SK-N-SH (cell line): ENCODE results near the gene AKT2. TPM values are rescaled to one million over a fixed set of nuclear protein-coding genes. Genes with fewer than 3 reads are reported as not detected.
A peak's percentile ranks its signal among the peaks of the same experiment; 100 is the strongest.

ENCODE experiments used
- CTCF ChIA-PET: fragments of 300-600, 350-600 bp; formaldehyde crosslinking; extraction: SDS; loops from one replicate; lab custom pipeline; 2021; lab: Yijun Ruan, JAX
- POLR2A ChIA-PET: fragments of 350-600 bp; sonication (Branson Sonifier 250); formaldehyde crosslinking; extraction: SDS; loops from one replicate; lab custom pipeline; 2020; ENCODE audit warnings: antibody characterized with exemption, inconsistent platforms; lab: Yijun Ruan, JAX
- DNase-seq: peaks from one replicate; pipeline ENCODE4 v3.0.0; 2012
- H2AFZ ChIP-seq: fragments of 200-600 bp; sonication (generic); 2 replicates; pipeline ENCODE4 v1.8.1; 2016; ENCODE audit warnings: antibody characterized with exemption, mild to moderate bottlenecking, low read depth
- H3F3A ChIP-seq: fragments of 200-600 bp; sonication (generic); replicated peaks from 2 replicates; pipeline ENCODE3; 2016; ENCODE audit warnings: antibody characterized with exemption, mild to moderate bottlenecking; ENCODE audit not compliant: insufficient read depth
- H3K27ac ChIP-seq, 2 experiments: fragments of 200-500 bp in 1 of 2; fragments of 200-600 bp in 1 of 2; sonication (Bioruptor generic) in 1 of 2; sonication (generic), shearing (Covaris generic) in 1 of 2; 2 replicates each; pipeline versions ENCODE4 v1.5.1 to v1.6.1; 2014 to 2016; ENCODE audit warnings: low read depth in 2 of 2, inconsistent platforms in 1 of 2, low read length in 1 of 2, mild to moderate bottlenecking in 1 of 2, mixed read lengths in 1 of 2
- H3K27me3 ChIP-seq: fragments of 200-600 bp; sonication (generic), shearing (Covaris generic); 2 replicates; pipeline ENCODE4 v1.6.1; 2016; ENCODE audit warnings: mixed run types; ENCODE audit not compliant: insufficient read depth
- H3K36me3 ChIP-seq, 2 experiments: fragments of 200-500 bp in 1 of 2; fragments of 200-600 bp in 1 of 2; sonication (Bioruptor generic) in 1 of 2; sonication (generic) in 1 of 2; replicated peaks in 1 of 2; 2 replicates each; pipeline versions ENCODE3 to v1.5.1; 2014 to 2016; ENCODE audit warnings: low read length in 1 of 2, mild to moderate bottlenecking in 1 of 2; ENCODE audit not compliant: insufficient read depth in 2 of 2, control insufficient read depth in 1 of 2
- H3K4me1 ChIP-seq, 2 experiments: fragments of 200-500 bp in 1 of 2; fragments of 200-600 bp in 1 of 2; sonication (Bioruptor generic) in 1 of 2; sonication (generic), shearing (Covaris generic) in 1 of 2; 2 replicates each; pipeline versions ENCODE4 v1.5.1 to v1.6.1; 2014 to 2016; ENCODE audit warnings: low read depth in 1 of 2, low read length in 1 of 2, mixed run types in 1 of 2; ENCODE audit not compliant: insufficient read depth in 2 of 2, control insufficient read depth in 1 of 2
- H3K4me2 ChIP-seq: fragments of 200-600 bp; sonication (generic), shearing (Covaris generic); 2 replicates; pipeline ENCODE4 v1.6.1; 2017; ENCODE audit warnings: mixed run types
- H3K4me3 ChIP-seq, 2 experiments: fragments of 200-500 bp in 1 of 2; fragments of 200-600 bp in 1 of 2; sonication (Bioruptor generic) in 1 of 2; sonication (generic), shearing (Covaris generic) in 1 of 2; 2 replicates each; pipeline versions ENCODE4 v1.5.1 to v1.8.1; 2014 to 2016; ENCODE audit warnings: low read depth in 2 of 2, inconsistent platforms in 1 of 2, low read length in 1 of 2, mild to moderate bottlenecking in 1 of 2, mixed read lengths in 1 of 2, moderate library complexity in 1 of 2
- H3K79me2 ChIP-seq: fragments of 200-600 bp; sonication (generic); 2 replicates; pipeline ENCODE4 v1.8.1; 2017; ENCODE audit warnings: mild to moderate bottlenecking; ENCODE audit not compliant: insufficient read depth
- H3K9ac ChIP-seq: fragments of 200-600 bp; sonication (generic); 2 replicates; pipeline ENCODE4 v1.6.1; 2017; ENCODE audit warnings: mixed run types
- H3K9me2 ChIP-seq: fragments of 200-600 bp; sonication (generic); 2 replicates; pipeline ENCODE4 v1.6.1; 2017; ENCODE audit warnings: mixed run types
- H3K9me3 ChIP-seq: fragments of 200-600 bp; sonication (generic); 2 replicates; pipeline ENCODE4 v1.6.1; 2017; ENCODE audit warnings: mixed run types, mild to moderate bottlenecking, moderate library complexity
- H4K20me1 ChIP-seq: fragments of 200-600 bp; sonication (generic); 2 replicates; pipeline ENCODE4 v1.6.1; 2017; ENCODE audit warnings: mild to moderate bottlenecking, mixed run types; ENCODE audit not compliant: insufficient read depth
- CHD2 ChIP-seq: fragments of 150-350 bp; IDR thresholded peaks from 2 replicates; pipeline ENCODE4 v1.6.1; 2018; ENCODE audit warnings: low read length; ENCODE audit not compliant: partially characterized antibody
- FOXM1 ChIP-seq: IDR thresholded peaks from 2 replicates; pipeline ENCODE4 v1.4.0; 2012; ENCODE audit warnings: low read depth, mild to moderate bottlenecking
- JUND ChIP-seq: IDR thresholded peaks from 2 replicates; pipeline ENCODE4 v1.4.0; 2012
- NRF1 ChIP-seq: IDR thresholded peaks from 2 replicates; pipeline ENCODE4 v1.6.1; 2012; ENCODE audit warnings: low read depth, mild to moderate bottlenecking, low read length
- POLR2AphosphoS5 ChIP-seq: IDR thresholded peaks from 2 replicates; pipeline ENCODE4 v1.6.1; 2012; ENCODE audit warnings: low read depth, low read length
- RXRA ChIP-seq: IDR thresholded peaks from 2 replicates; pipeline ENCODE4 v1.4.0; 2012; ENCODE audit warnings: low read depth, mild to moderate bottlenecking, borderline replicate concordance
- SIN3A ChIP-seq: IDR thresholded peaks from 2 replicates; pipeline ENCODE4 v1.6.1; 2012; ENCODE audit warnings: low read depth, mild to moderate bottlenecking, low read length, moderate library complexity, borderline replicate concordance
- SMC3 ChIP-seq: IDR thresholded peaks from 2 replicates; pipeline ENCODE4 v1.6.1; 2012; ENCODE audit warnings: low read depth, low read length, improper control_type of control experiment
- TCF12 ChIP-seq: IDR thresholded peaks from 2 replicates; pipeline ENCODE4 v1.4.0; 2012
- WGBS: methylation state at CpG from one replicate; pipeline ENCODE4 v1.1.6; 2017; ENCODE audit warnings: low lambda C conversion rate; 5-methylcytosine and 5-hydroxymethylcytosine counted together
- polyA plus RNA-seq, 3 experiments: library from polyadenylated mRNA; depleted of rRNA; stranded (reverse); fragments of >200 nt; gene quantifications; 2 replicates each; pipeline ENCODE4 v1.2.3, GENCODE V29; 2012
- TF ChIP-seq, protein P1 (sequence below): fragments of 150-350 bp; IDR thresholded peaks from 2 replicates; pipeline ENCODE4 v1.6.1; 2016; ENCODE audit warnings: mild to moderate bottlenecking, low read depth, low read length
- TF ChIP-seq, protein P2 (sequence below): fragments of 200-600 bp; sonication (generic); IDR thresholded peaks from 2 replicates; pipeline ENCODE4 v1.6.1; 2017; ENCODE audit warnings: antibody characterized with exemption, mild to moderate bottlenecking, moderate library complexity
- TF ChIP-seq, protein P3 (sequence below): IDR thresholded peaks from 2 replicates; pipeline ENCODE4 v1.4.0; 2012; ENCODE audit warnings: low read depth, borderline replicate concordance
- TF ChIP-seq, protein P4 (sequence below): IDR thresholded peaks from 2 replicates; pipeline ENCODE4 v1.4.0; 2012; ENCODE audit warnings: low read depth
- TF ChIP-seq, protein P5 (sequence below): IDR thresholded peaks from 2 replicates; pipeline ENCODE4 v1.4.0; 2012; ENCODE audit warnings: low read depth, borderline replicate concordance

The AKT2 gene
- polyA plus RNA-seq, 1 of the 3 experiments (the other 2 are of a cell fraction): 99.8 TPM

DNA sequence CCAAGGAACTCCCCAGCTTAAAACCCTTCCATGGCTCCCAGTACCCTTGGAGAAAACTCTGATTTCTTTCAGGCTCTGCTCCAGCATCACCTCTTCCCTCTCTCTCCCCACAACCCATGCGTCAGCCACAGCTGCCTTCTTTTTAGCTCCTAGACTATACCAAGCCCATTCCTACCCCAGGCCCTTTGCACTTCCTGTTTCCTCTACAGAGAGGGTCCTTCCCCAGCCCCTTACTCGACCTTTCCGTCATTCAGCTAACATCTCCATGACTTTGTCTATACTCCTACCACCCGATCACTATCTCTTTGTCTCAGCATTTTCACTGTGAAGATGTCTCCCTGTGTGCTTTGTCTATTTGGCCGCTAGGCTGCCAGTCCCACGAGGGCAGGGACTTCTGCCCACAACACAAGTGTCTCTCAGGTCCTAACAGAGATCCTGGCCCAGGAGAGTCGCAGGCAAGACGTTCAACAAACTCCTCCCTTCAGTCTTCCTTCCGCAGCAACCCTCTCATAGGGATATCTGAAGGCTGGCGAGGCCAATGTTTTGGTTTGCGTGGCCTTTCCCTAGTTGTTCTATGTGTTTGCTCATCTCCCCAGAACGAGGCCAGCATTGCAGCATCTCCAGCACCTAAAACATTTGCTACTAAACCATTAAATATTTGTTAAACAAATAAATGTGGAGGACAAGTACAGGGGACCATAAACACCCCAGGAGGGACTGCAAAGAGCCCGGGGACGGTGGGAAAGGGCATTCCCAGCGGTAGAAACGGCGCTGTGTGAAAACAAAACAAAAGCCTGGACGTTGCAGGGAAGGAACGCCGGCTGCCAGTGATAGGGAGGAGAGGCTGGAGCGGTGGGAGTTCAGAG is 59.5 kb downstream of the AKT2 start:
- H3K27me3 ChIP-seq: no peaks in the 10 kb centered on the region
- H3K9me3 ChIP-seq: no peaks in the 10 kb centered on the region
- no peaks in the 10 kb centered on the region for H3K79me2 ChIP-seq
- H3K9me2 ChIP-seq: no peaks in the 10 kb centered on the region
- peaks cover 0 to 8% of the 10 kb centered on the region in 2 experiments; a peak in 2 of 4 replicates for H3K4me1 ChIP-seq
- peaks cover 16% of the 10 kb centered on the region for H3F3A ChIP-seq
- 0 out of 2 replicates have a peak overlapping the region, but pooled peaks have one; percentile 35 for H2AFZ ChIP-seq
- no peak for TF ChIP-seq FOXM1
- no peak for TF ChIP-seq TCF12
- no peak for TF ChIP-seq SMC3
- no peak for TF ChIP-seq CHD2
- TF ChIP-seq POLR2AphosphoS5: no peak
- TF ChIP-seq RXRA: no peak
- TF ChIP-seq, protein P1, sequence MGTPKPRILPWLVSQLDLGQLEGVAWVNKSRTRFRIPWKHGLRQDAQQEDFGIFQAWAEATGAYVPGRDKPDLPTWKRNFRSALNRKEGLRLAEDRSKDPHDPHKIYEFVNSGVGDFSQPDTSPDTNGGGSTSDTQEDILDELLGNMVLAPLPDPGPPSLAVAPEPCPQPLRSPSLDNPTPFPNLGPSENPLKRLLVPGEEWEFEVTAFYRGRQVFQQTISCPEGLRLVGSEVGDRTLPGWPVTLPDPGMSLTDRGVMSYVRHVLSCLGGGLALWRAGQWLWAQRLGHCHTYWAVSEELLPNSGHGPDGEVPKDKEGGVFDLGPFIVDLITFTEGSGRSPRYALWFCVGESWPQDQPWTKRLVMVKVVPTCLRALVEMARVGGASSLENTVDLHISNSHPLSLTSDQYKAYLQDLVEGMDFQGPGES: no peak
- TF ChIP-seq, protein P2, sequence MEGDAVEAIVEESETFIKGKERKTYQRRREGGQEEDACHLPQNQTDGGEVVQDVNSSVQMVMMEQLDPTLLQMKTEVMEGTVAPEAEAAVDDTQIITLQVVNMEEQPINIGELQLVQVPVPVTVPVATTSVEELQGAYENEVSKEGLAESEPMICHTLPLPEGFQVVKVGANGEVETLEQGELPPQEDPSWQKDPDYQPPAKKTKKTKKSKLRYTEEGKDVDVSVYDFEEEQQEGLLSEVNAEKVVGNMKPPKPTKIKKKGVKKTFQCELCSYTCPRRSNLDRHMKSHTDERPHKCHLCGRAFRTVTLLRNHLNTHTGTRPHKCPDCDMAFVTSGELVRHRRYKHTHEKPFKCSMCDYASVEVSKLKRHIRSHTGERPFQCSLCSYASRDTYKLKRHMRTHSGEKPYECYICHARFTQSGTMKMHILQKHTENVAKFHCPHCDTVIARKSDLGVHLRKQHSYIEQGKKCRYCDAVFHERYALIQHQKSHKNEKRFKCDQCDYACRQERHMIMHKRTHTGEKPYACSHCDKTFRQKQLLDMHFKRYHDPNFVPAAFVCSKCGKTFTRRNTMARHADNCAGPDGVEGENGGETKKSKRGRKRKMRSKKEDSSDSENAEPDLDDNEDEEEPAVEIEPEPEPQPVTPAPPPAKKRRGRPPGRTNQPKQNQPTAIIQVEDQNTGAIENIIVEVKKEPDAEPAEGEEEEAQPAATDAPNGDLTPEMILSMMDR: no peak
- TF ChIP-seq, protein P3, sequence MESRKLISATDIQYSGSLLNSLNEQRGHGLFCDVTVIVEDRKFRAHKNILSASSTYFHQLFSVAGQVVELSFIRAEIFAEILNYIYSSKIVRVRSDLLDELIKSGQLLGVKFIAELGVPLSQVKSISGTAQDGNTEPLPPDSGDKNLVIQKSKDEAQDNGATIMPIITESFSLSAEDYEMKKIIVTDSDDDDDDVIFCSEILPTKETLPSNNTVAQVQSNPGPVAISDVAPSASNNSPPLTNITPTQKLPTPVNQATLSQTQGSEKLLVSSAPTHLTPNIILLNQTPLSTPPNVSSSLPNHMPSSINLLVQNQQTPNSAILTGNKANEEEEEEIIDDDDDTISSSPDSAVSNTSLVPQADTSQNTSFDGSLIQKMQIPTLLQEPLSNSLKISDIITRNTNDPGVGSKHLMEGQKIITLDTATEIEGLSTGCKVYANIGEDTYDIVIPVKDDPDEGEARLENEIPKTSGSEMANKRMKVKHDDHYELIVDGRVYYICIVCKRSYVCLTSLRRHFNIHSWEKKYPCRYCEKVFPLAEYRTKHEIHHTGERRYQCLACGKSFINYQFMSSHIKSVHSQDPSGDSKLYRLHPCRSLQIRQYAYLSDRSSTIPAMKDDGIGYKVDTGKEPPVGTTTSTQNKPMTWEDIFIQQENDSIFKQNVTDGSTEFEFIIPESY: no peak
- no peak for TF ChIP-seq NRF1
- no peak for TF ChIP-seq SIN3A
- TF ChIP-seq JUND: no peak
- TF ChIP-seq, protein P4, sequence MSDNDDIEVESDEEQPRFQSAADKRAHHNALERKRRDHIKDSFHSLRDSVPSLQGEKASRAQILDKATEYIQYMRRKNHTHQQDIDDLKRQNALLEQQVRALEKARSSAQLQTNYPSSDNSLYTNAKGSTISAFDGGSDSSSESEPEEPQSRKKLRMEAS: no peak
- TF ChIP-seq, protein P5, sequence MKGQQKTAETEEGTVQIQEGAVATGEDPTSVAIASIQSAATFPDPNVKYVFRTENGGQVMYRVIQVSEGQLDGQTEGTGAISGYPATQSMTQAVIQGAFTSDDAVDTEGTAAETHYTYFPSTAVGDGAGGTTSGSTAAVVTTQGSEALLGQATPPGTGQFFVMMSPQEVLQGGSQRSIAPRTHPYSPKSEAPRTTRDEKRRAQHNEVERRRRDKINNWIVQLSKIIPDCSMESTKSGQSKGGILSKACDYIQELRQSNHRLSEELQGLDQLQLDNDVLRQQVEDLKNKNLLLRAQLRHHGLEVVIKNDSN: no peak
- H3K4me2 ChIP-seq: peak overlapping the region; percentile 41; the same call in 1 of the 2 replicates
- 53% methylated on average over 21 of the region's 21 CpGs for WGBS
- no peaks in the 10 kb centered on the region for H4K20me1 ChIP-seq
- POLR2A ChIA-PET: no interaction called here
- no peak overlapping the region for H3K27ac ChIP-seq
- H3K36me3 ChIP-seq: no peaks in the 10 kb centered on the region
- H3K9ac ChIP-seq: no peak overlapping the region
- CTCF ChIA-PET: interaction anchor here (1.9 to 2.6 kb wide), 2 partner anchors 86 kb away, joined by 5 to 20 read pairs; no protein-coding TSS in a partner anchor
- no peak overlapping the region for H3K4me3 ChIP-seq
- DNase-seq: no peak
